Trophoblast cell (in vitro differentiated cells and primary cell): Measurements from ENCODE around the gene C1orf198.
A peak's percentile ranks its signal among the peaks of the same experiment; 100 is the strongest.

Experiments
- DNase-seq, 2 donors: peaks; one replicate each; pipeline ENCODE4 v3.0.0-alpha.2; 2016
- H2AFZ ChIP-seq: 2 replicates; pipeline ENCODE4 v1.6.1; 2013; ENCODE audit warnings: low read length, moderate library complexity, mild to moderate bottlenecking; ENCODE audit not compliant: insufficient read depth, poor library complexity
- H2AK5ac ChIP-seq: 2 replicates; pipeline ENCODE4 v1.6.1; 2013; ENCODE audit warnings: mild to moderate bottlenecking, low read length
- H2BK120ac ChIP-seq: 2 replicates; pipeline ENCODE4 v1.6.1; 2013; ENCODE audit warnings: low read length, mild to moderate bottlenecking, moderate library complexity; ENCODE audit not compliant: insufficient read depth, poor library complexity
- H2BK12ac ChIP-seq: 2 replicates; pipeline ENCODE4 v1.6.1; 2013; ENCODE audit warnings: mild to moderate bottlenecking, low read length, moderate library complexity
- H2BK5ac ChIP-seq: 2 replicates; pipeline ENCODE4 v1.6.1; 2013; ENCODE audit warnings: low read length, low read depth, moderate library complexity, mild to moderate bottlenecking; ENCODE audit not compliant: poor library complexity
- H3K14ac ChIP-seq: 2 replicates; pipeline ENCODE4 v1.6.1; 2013; ENCODE audit warnings: mild to moderate bottlenecking, low read length
- H3K18ac ChIP-seq: 2 replicates; pipeline ENCODE4 v1.6.1; 2013; ENCODE audit warnings: mild to moderate bottlenecking, low read length
- H3K23ac ChIP-seq: 2 replicates; pipeline ENCODE4 v1.6.1; 2013; ENCODE audit warnings: low read length
- H3K27ac ChIP-seq: 2 replicates; pipeline ENCODE4 v1.5.1; 2013; ENCODE audit warnings: low read depth, mild to moderate bottlenecking, inconsistent platforms, low read length, moderate library complexity
- H3K27me3 ChIP-seq: 2 replicates; pipeline ENCODE4 v1.6.1; 2013; ENCODE audit warnings: inconsistent platforms, mild to moderate bottlenecking, low read length, moderate library complexity; ENCODE audit not compliant: insufficient read depth
- H3K36me3 ChIP-seq, 2 experiments: 1 replicate in 1 of 2; 2 replicates in 1 of 2; pipeline ENCODE4 v1.6.1; 2013; ENCODE audit warnings: low read length in 2 of 2, mild to moderate bottlenecking in 2 of 2, moderate library complexity in 1 of 2; ENCODE audit not compliant: insufficient read depth in 2 of 2, control insufficient read depth in 1 of 2
- H3K4ac ChIP-seq: 2 replicates; pipeline ENCODE4 v1.6.1; 2013; ENCODE audit warnings: low read depth, mild to moderate bottlenecking, low read length, moderate library complexity
- H3K4me1 ChIP-seq, 2 experiments: 1 replicate in 1 of 2; 2 replicates in 1 of 2; pipeline ENCODE4 v1.6.1; 2013; ENCODE audit warnings: low read length in 2 of 2, mild to moderate bottlenecking in 2 of 2, moderate library complexity in 1 of 2; ENCODE audit not compliant: insufficient read depth in 2 of 2, control insufficient read depth in 1 of 2
- H3K4me2 ChIP-seq: 2 replicates; pipeline ENCODE4 v1.6.1; 2013; ENCODE audit warnings: inconsistent platforms, mild to moderate bottlenecking, low read length, moderate library complexity
- H3K4me3 ChIP-seq: 2 replicates; pipeline ENCODE4 v1.5.1; 2013; ENCODE audit warnings: mild to moderate bottlenecking, low read depth, low read length, inconsistent platforms
- H3K79me1 ChIP-seq: one replicate; pipeline ENCODE4 v1.6.1; 2013; ENCODE audit warnings: low read length
- H3K79me2 ChIP-seq: 2 replicates; pipeline ENCODE4 v1.6.1; 2013; ENCODE audit warnings: low read length, mild to moderate bottlenecking; ENCODE audit not compliant: control insufficient read depth, insufficient read depth, poor library complexity
- H3K9ac ChIP-seq: 2 replicates; pipeline ENCODE4 v1.6.1; 2013; ENCODE audit warnings: mild to moderate bottlenecking, low read length
- H3K9me3 ChIP-seq: 2 replicates; pipeline ENCODE4 v1.6.1; 2013; ENCODE audit warnings: low read depth, mild to moderate bottlenecking, control low read depth, inconsistent platforms, low read length; ENCODE audit not compliant: insufficient read depth
- H4K12ac ChIP-seq: 2 replicates; pipeline ENCODE4 v1.6.1; 2013; ENCODE audit warnings: low read depth, mild to moderate bottlenecking, low read length, moderate library complexity
- H4K8ac ChIP-seq: 2 replicates; pipeline ENCODE4 v1.6.1; 2013; ENCODE audit warnings: low read depth, mild to moderate bottlenecking, low read length, moderate library complexity
- H4K91ac ChIP-seq: one replicate; pipeline ENCODE4 v1.6.1; 2013; ENCODE audit warnings: low read depth, mild to moderate bottlenecking, low read length, moderate library complexity
- WGBS: extraction: QIAGEN DNeasy Blood & Tissue Kit; methylation state at CpG from one replicate; pipeline ENCODE4 v1.1.7; 2013; ENCODE audit warnings: missing lambda C conversion rate; ENCODE audit not compliant: insufficient read length, insufficient coverage; ENCODE audit errors: extremely low coverage; 5-methylcytosine and 5-hydroxymethylcytosine counted together

C1orf198 gene

GRCh38 chr1:230865062-230865817 lies 3.1 kb downstream of the C1orf198 start:
- no peak overlapping the region for H3K14ac ChIP-seq
- no peak overlapping the region for H2BK120ac ChIP-seq
- H3K9me3 ChIP-seq, result peaks cover 2% of the 10 kb centered on the region
- H2BK12ac ChIP-seq, result no peak overlapping the region
- H3K9ac ChIP-seq, result no peak overlapping the region
- no peak overlapping the region for H4K8ac ChIP-seq
- no peak overlapping the region for H3K18ac ChIP-seq
- peaks cover 31 to 40% of the 10 kb centered on the region in 2 experiments for H3K4me1 ChIP-seq
- H2AFZ ChIP-seq, result no peak overlapping the region
- no CpG with 5 or more reads among the region's 8 CpGs for WGBS
- H3K36me3 ChIP-seq, result peaks cover 7 to 10% of the 10 kb centered on the region in 2 experiments
- peak overlapping the region; percentile 54 for H3K4ac ChIP-seq
- H3K4me3 ChIP-seq, result no peak overlapping the region
- no peak overlapping the region for H3K23ac ChIP-seq
- peak overlapping the region; percentile 16 for H3K27ac ChIP-seq
- H3K79me2 ChIP-seq, result peaks cover 28% of the 10 kb centered on the region
- no peak overlapping the region for H4K91ac ChIP-seq
- no peak for DNase-seq
- no peak overlapping the region for H3K4me2 ChIP-seq
- H3K79me1 ChIP-seq, result peaks cover 20% of the 10 kb centered on the region
- no peak overlapping the region for H4K12ac ChIP-seq
- no peak overlapping the region for H2AK5ac ChIP-seq
- no peak overlapping the region for H2BK5ac ChIP-seq
- H3K27me3 ChIP-seq, result no peaks in the 10 kb centered on the region

- peaks cover 32 to 41% of the 10 kb centered on the region in 2 experiments for H3K4me1 ChIP-seq
- peaks cover 2% of the 10 kb centered on the region for H3K9me3 ChIP-seq
- WGBS, result no CpG with 5 or more reads among the region's 9 CpGs
- no peak overlapping the region for H4K8ac ChIP-seq
- peak overlapping the region; percentile 56 for H3K27ac ChIP-seq
- no peak overlapping the region for H3K14ac ChIP-seq
- H2BK5ac ChIP-seq, result no peak overlapping the region
- peak overlapping the region; percentile 33 for H3K4me2 ChIP-seq
- no peak overlapping the region for H3K4me3 ChIP-seq
- peaks cover 21% of the 10 kb centered on the region for H3K79me1 ChIP-seq
- no peak overlapping the region for H2BK120ac ChIP-seq
- H4K91ac ChIP-seq, result no peak overlapping the region
- no peak overlapping the region for H3K23ac ChIP-seq
- peak overlapping the region; percentile 32 for H3K4ac ChIP-seq
- DNase-seq, result no peak
- no peak overlapping the region for H4K12ac ChIP-seq
- H3K9ac ChIP-seq, result no peak overlapping the region
- H3K18ac ChIP-seq, result peak overlapping the region; percentile 4
- H3K36me3 ChIP-seq, result peaks cover 7 to 10% of the 10 kb centered on the region in 2 experiments
- peaks cover 28% of the 10 kb centered on the region for H3K79me2 ChIP-seq
- no peaks in the 10 kb centered on the region for H3K27me3 ChIP-seq
- no peak overlapping the region for H2AFZ ChIP-seq
- H2BK12ac ChIP-seq, result no peak overlapping the region
- H2AK5ac ChIP-seq, result no peak overlapping the region
Measured at GRCh38 chr1:230864441-230864840, 3.9 kb downstream of the C1orf198 start.

- peak overlapping the region; percentile 24 for H3K4me2 ChIP-seq
- H2AK5ac ChIP-seq, result no peak overlapping the region
- peaks cover 7 to 10% of the 10 kb centered on the region in 2 experiments for H3K36me3 ChIP-seq
- no peak overlapping the region for H2AFZ ChIP-seq
- no peak overlapping the region for H4K12ac ChIP-seq
- no peak overlapping the region for H2BK12ac ChIP-seq
- H3K4ac ChIP-seq, result no peak overlapping the region
- H4K91ac ChIP-seq, result no peak overlapping the region
- no peak overlapping the region for H4K8ac ChIP-seq
- H3K9ac ChIP-seq, result no peak overlapping the region
- H3K79me2 ChIP-seq, result peaks cover 27% of the 10 kb centered on the region
- H3K4me3 ChIP-seq, result no peak overlapping the region
- peaks cover 21% of the 10 kb centered on the region for H3K79me1 ChIP-seq
- H3K27me3 ChIP-seq, result no peaks in the 10 kb centered on the region
- no peak overlapping the region for H3K14ac ChIP-seq
- H3K27ac ChIP-seq, result peak overlapping the region; percentile 31
- H3K9me3 ChIP-seq, result peaks cover 2% of the 10 kb centered on the region
- no peak overlapping the region for H3K23ac ChIP-seq
- no peak overlapping the region for H3K18ac ChIP-seq
- no CpG with 5 or more reads among the region's 6 CpGs for WGBS
- H2BK120ac ChIP-seq, result no peak overlapping the region
- H2BK5ac ChIP-seq, result no peak overlapping the region
- H3K4me1 ChIP-seq, result peaks cover 35 to 45% of the 10 kb centered on the region in 2 experiments
- peak; percentile 75 to 85 for DNase-seq
Measured at GRCh38 chr1:230863449-230863848, 4.9 kb downstream of the C1orf198 start.

- Histone ChIP-seq H3K79me2 (peaks cover 19% of the 10 kb centered on the region), H3K9me3 (peaks cover 2% of the 10 kb centered on the region), H3K27ac (no peak overlapping the region), H2BK12ac (no peak overlapping the region), H2AFZ (no peak overlapping the region), H2BK120ac (no peak overlapping the region), H3K27me3 (no peaks in the 10 kb centered on the region), H2AK5ac (no peak overlapping the region), H3K9ac (no peak overlapping the region), H3K4me1 (peaks cover 41 to 55% of the 10 kb centered on the region in 2 experiments), H3K79me1 (peaks cover 19% of the 10 kb centered on the region), H3K4me2 (no peak overlapping the region), H3K36me3 (peaks cover 7 to 11% of the 10 kb centered on the region in 2 experiments), H3K4me3 (no peak overlapping the region), H3K23ac (no peak overlapping the region), H3K4ac (no peak overlapping the region), H2BK5ac (no peak overlapping the region), H4K8ac (no peak overlapping the region), H3K18ac (no peak overlapping the region), H4K12ac (no peak overlapping the region), H4K91ac (no peak overlapping the region), H3K14ac (no peak overlapping the region)
- WGBS, result no CpG with 5 or more reads among the region's 4 CpGs
- no peak for DNase-seq
Measured at GRCh38 chr1:230861970-230862595, 6.2 kb downstream of the C1orf198 start.
